ENCODE results near the gene PLCXD3.

DNA sequence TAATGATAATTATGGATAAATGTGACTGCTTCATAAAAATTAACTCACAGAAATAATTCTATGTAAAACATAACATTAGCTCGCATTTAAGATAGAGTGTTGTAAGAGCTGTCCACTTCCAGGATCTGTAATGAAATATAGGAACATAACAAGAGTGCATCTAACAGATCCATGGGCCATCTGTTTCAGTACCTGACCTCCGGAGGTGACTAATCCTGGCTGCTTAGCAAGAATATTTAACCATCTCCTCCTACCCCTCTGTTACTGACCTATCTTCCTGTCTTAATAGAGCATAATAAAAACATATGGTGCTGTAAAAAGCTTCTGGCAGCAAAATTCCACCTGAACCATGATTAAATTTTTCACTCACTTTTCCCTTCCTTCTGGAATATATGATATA, 7.1 kb downstream of the PLCXD3 start:
- TF ChIP-seq POLR2AphosphoS5 (IDR thresholded peaks at IDR 0.05; ENCODE audit: borderline replicate concordance, low read depth, low read length), result no peak
- TF ChIP-seq EZH2 (IDR thresholded peaks at IDR 0.05), result no peak
- no peak for TF ChIP-seq FOXP2 (optimal IDR thresholded peaks at IDR 0.05; ENCODE audit: control extremely low read depth, extremely low read length, insufficient read depth)

All from SK-N-MC (cell line).